HG02981 (cell line): ENCODE results near the gene PRR16.

ENCODE experiments used
- ATAC-seq: cut with Tn5 transposase; IDR thresholded peaks from one replicate; pipeline ENCODE4 v1.9.1; 2021; ENCODE audit warnings: mild to moderate bottlenecking, moderate library complexity; ENCODE audit not compliant: unreplicated experiment

PRR16 gene

GRCh38 chr5:120706877-120707276, 242.8 kb downstream of the PRR16 start:
- no peak for ATAC-seq

- no peak for ATAC-seq
Measured at GRCh38 chr5:120717381-120717780, 253.3 kb downstream of the PRR16 start.

- no peak for ATAC-seq
Measured at GRCh38 chr5:120730214-120730613, 266.1 kb downstream of the PRR16 start.

- ATAC-seq, result no peak
Measured at GRCh38 chr5:120734033-120734432, 269.9 kb downstream of the PRR16 start.

- ATAC-seq, result no peak
Measured at GRCh38 chr5:120735076-120735475, 271.0 kb downstream of the PRR16 start.
